Type B pancreatic cell (in vitro differentiated cells): ENCODE data around the gene ICA1. TPM values are rescaled to one million over a fixed set of nuclear protein-coding genes. Genes with fewer than 3 reads are reported as not detected.

Source experiments
- DNase-seq: peaks from one replicate; pipeline ENCODE4 v3.0.0; 2021; ENCODE audit warnings: mixed read lengths; ENCODE audit not compliant: unreplicated experiment; ENCODE audit errors: extremely low spot score
- H3K27ac Mint-ChIP-seq: 2 replicates; pipeline ENCODE4 v1.8.0; 2021; ENCODE audit warnings: mild to moderate bottlenecking, mixed read lengths
- H3K27me3 Mint-ChIP-seq: 2 replicates; pipeline ENCODE4 v1.8.0; 2021; ENCODE audit warnings: mixed read lengths
- H3K36me3 Mint-ChIP-seq: 2 replicates; pipeline ENCODE4 v1.8.0; 2021; ENCODE audit warnings: mixed read lengths
- H3K4me1 Mint-ChIP-seq: one replicate; pipeline ENCODE4 v1.8.0; 2021; ENCODE audit warnings: mixed read lengths; ENCODE audit not compliant: unreplicated experiment
- H3K4me3 Mint-ChIP-seq: 2 replicates; pipeline ENCODE4 v1.8.0; 2021; ENCODE audit warnings: mild to moderate bottlenecking, mixed read lengths
- H3K9me3 Mint-ChIP-seq: 2 replicates; pipeline ENCODE4 v1.8.0; 2021; ENCODE audit warnings: mixed read lengths
- CTCF ChIP-seq: fragments of 200-600 bp; sonication (generic); conservative IDR thresholded peaks from 2 replicates; pipeline ENCODE4 v1.5.0; 2021; ENCODE audit warnings: antibody characterized with exemption, mild to moderate bottlenecking
- total RNA-seq: library from RNA; stranded (reverse); gene quantifications from 2 replicates; pipeline ENCODE4 v1.2.1, GENCODE V29; 2021; ENCODE audit warnings: low replicate concordance

The ICA1 gene
- total RNA-seq, 1 donor from 2014 or later: 9.8 TPM

- no peaks in the 10 kb centered on the region for H3K9me3 Mint-ChIP-seq
- no peak overlapping the region for H3K4me3 Mint-ChIP-seq
- no peak for DNase-seq
- no peaks in the 10 kb centered on the region for H3K4me1 Mint-ChIP-seq
- H3K27me3 Mint-ChIP-seq: peaks cover 64% of the 10 kb centered on the region
- H3K36me3 Mint-ChIP-seq: no peaks in the 10 kb centered on the region
- H3K27ac Mint-ChIP-seq: no peak overlapping the region
- no peak for TF ChIP-seq CTCF
Measured at GRCh38 chr7:8285155-8285554, 23.2 kb upstream of the ICA1 start.

GRCh38 chr7:8284606-8285005, 22.6 kb upstream of the ICA1 start:
- Mint-ChIP-seq H3K4me3 (no peak overlapping the region), H3K4me1 (no peaks in the 10 kb centered on the region), H3K27ac (no peak overlapping the region), H3K36me3 (no peaks in the 10 kb centered on the region), H3K27me3 (peaks cover 61% of the 10 kb centered on the region), H3K9me3 (no peaks in the 10 kb centered on the region)
- TF ChIP-seq CTCF: no peak
- no peak for DNase-seq

- H3K9me3 Mint-ChIP-seq: no peaks in the 10 kb centered on the region
- no peak overlapping the region for H3K4me3 Mint-ChIP-seq
- peaks cover 60% of the 10 kb centered on the region for H3K27me3 Mint-ChIP-seq
- no peak overlapping the region for H3K27ac Mint-ChIP-seq
- TF ChIP-seq CTCF: no peak
- H3K36me3 Mint-ChIP-seq: no peaks in the 10 kb centered on the region
- no peak for DNase-seq
- H3K4me1 Mint-ChIP-seq: no peaks in the 10 kb centered on the region
Measured at GRCh38 chr7:8283968-8284367, 22.0 kb upstream of the ICA1 start.

- peaks cover 59% of the 10 kb centered on the region for H3K27me3 Mint-ChIP-seq
- no peaks in the 10 kb centered on the region for H3K9me3 Mint-ChIP-seq
- no peaks in the 10 kb centered on the region for H3K4me1 Mint-ChIP-seq
- H3K27ac Mint-ChIP-seq: no peak overlapping the region
- TF ChIP-seq CTCF: no peak
- no peaks in the 10 kb centered on the region for H3K36me3 Mint-ChIP-seq
- H3K4me3 Mint-ChIP-seq: no peak overlapping the region
- DNase-seq: no peak
Measured at GRCh38 chr7:8282871-8283270, 20.9 kb upstream of the ICA1 start.

GRCh38 chr7:8282162-8282561, 20.2 kb upstream of the ICA1 start:
- DNase-seq: no peak
- no peaks in the 10 kb centered on the region for H3K4me1 Mint-ChIP-seq
- no peak for TF ChIP-seq CTCF
- no peaks in the 10 kb centered on the region for H3K9me3 Mint-ChIP-seq
- peaks cover 57% of the 10 kb centered on the region for H3K27me3 Mint-ChIP-seq
- no peak overlapping the region for H3K4me3 Mint-ChIP-seq
- H3K27ac Mint-ChIP-seq: no peak overlapping the region
- H3K36me3 Mint-ChIP-seq: no peaks in the 10 kb centered on the region

- Mint-ChIP-seq H3K4me3 (no peak overlapping the region), H3K27ac (no peak overlapping the region), H3K27me3 (peaks cover 46% of the 10 kb centered on the region), H3K36me3 (no peaks in the 10 kb centered on the region), H3K4me1 (no peaks in the 10 kb centered on the region), H3K9me3 (no peaks in the 10 kb centered on the region)
- no peak for DNase-seq
- TF ChIP-seq CTCF: no peak
Measured at GRCh38 chr7:8278183-8278582, 16.2 kb upstream of the ICA1 start.
